IPS-15b (cell line): ENCODE measurements around the gene POLN.

ENCODE experiments used
- H3K27me3 ChIP-seq: one replicate; pipeline ENCODE4 v1.6.1; 2013; ENCODE audit warnings: low read length; ENCODE audit not compliant: control insufficient read depth, insufficient read depth
- H3K36me3 ChIP-seq: one replicate; pipeline ENCODE4 v1.6.1; 2013; ENCODE audit warnings: low read length; ENCODE audit not compliant: control insufficient read depth, insufficient read depth
- H3K4me1 ChIP-seq: one replicate; pipeline ENCODE4 v1.6.1; 2013; ENCODE audit warnings: mild to moderate bottlenecking, low read length; ENCODE audit not compliant: control insufficient read depth, insufficient read depth
- H3K4me3 ChIP-seq: one replicate; pipeline ENCODE4 v1.5.1; 2013; ENCODE audit warnings: low read depth, low read length
- H3K9ac ChIP-seq: one replicate; pipeline ENCODE4 v1.6.1; 2013; ENCODE audit warnings: low read depth, mild to moderate bottlenecking, low read length
- H3K9me3 ChIP-seq: one replicate; pipeline ENCODE4 v1.6.1; 2013; ENCODE audit warnings: mild to moderate bottlenecking, low read length; ENCODE audit not compliant: control insufficient read depth, insufficient read depth

Gene POLN

GRCh38 chr4:2259036-2259540 lies 17.2 kb upstream of the POLN start:
- Histone ChIP-seq H3K27me3 (no peaks in the 10 kb centered on the region), H3K9me3 (no peaks in the 10 kb centered on the region), H3K9ac (peak overlapping the region; percentile 26)

DNA sequence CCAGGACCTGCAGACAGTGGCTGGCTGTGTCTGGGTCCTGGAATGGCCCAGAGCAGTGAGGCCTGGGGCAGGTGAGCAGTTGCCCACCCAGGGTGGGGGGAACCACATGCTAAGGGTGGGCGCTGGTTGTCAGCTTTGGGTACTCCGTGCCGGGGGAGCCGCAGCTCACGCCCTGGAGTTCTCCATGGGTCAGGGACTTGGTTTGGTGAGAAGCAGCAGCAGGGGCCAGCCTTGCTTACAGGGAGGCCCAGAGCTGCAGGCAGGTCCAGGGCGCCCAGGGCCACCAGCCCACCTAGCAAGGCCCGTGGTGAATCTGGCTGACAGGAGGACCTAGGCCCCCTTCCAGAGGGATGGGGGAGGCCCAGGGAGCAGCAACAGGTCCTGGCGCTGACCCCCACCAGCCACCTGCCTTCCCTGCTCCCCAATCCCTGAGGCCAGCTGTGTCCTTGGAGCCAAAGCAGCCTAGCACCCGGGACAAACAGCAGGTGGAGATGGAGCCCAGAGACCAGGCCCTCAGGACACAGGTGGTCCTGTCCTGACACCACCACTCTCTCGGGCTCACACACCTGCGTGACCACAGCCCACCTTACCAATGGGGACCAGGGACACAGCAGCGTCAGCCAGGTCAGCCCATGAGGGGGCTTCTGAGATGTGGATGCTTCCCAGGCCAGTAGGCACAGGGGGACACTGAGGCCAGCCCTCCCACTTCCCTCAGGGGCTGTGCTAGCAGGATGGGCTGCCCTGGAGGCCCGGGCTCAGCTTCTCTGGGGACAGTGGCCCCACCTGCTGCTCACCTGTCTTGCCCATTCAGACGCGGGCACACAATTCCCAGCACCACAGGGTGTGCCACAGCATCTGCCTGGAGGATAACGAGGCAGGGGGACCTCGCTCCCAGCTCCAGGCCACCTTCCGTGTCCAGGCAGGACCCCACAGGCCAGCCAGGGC lies 16.4 kb upstream of the POLN start:
- Histone ChIP-seq H3K4me1 (no peaks in the 10 kb centered on the region), H3K27me3 (no peaks in the 10 kb centered on the region), H3K36me3 (peaks cover 11% of the 10 kb centered on the region), H3K9me3 (no peaks in the 10 kb centered on the region), H3K4me3 (no peak overlapping the region), H3K9ac (peak overlapping the region; percentile 26)

More at GRCh38 chr4:2259036-2259540, 17.2 kb upstream of the POLN start:
- Histone ChIP-seq H3K4me3 (no peak overlapping the region), H3K4me1 (no peaks in the 10 kb centered on the region), H3K36me3 (peaks cover 11% of the 10 kb centered on the region)

DNA sequence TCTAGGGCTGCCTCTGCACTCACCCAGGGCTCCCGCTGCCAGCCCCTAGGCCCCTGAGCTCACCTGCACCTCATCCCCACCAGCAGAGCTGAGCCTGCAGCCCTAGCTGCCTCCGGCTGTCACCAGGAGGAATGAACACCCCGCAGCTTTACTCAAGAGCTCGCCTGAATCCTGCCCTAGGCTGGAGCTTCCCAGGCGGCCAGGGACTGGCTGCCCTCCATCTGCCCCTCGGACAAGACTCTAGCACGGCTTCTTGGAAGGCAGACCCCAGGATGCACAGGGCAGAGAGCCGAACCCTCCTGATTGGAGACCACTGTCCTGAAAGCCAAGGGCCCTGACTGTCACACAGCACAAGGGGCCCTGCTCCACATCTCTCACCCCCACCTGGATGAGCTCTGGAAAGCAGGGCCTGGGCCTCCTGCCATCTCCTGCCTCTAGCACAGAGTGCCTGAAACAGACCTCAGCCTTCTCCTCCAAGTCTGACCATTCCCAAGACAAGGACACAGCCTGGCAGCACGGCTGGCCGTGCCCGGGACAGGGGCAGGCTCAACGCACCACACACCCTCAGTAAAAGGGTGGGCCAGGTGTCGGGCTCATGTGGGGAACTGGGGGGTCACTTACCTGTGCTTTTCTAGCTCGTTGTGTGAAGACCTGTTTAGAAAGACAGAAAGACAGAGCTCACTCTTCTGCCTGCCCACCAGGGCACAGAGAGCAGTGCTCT lies 15.6 kb upstream of the POLN start:
- H3K4me1 ChIP-seq, result no peaks in the 10 kb centered on the region
- no peaks in the 10 kb centered on the region for H3K27me3 ChIP-seq
- no peak overlapping the region for H3K4me3 ChIP-seq
- H3K36me3 ChIP-seq, result peaks cover 11% of the 10 kb centered on the region
- no peak overlapping the region for H3K9ac ChIP-seq
- no peaks in the 10 kb centered on the region for H3K9me3 ChIP-seq

- no peak overlapping the region for H3K4me3 ChIP-seq
- no peaks in the 10 kb centered on the region for H3K9me3 ChIP-seq
- H3K4me1 ChIP-seq, result no peaks in the 10 kb centered on the region
- no peaks in the 10 kb centered on the region for H3K27me3 ChIP-seq
- peaks cover 11% of the 10 kb centered on the region for H3K36me3 ChIP-seq
- H3K9ac ChIP-seq, result no peak overlapping the region
Measured at GRCh38 chr4:2256781-2257191, 14.9 kb upstream of the POLN start.

DNA sequence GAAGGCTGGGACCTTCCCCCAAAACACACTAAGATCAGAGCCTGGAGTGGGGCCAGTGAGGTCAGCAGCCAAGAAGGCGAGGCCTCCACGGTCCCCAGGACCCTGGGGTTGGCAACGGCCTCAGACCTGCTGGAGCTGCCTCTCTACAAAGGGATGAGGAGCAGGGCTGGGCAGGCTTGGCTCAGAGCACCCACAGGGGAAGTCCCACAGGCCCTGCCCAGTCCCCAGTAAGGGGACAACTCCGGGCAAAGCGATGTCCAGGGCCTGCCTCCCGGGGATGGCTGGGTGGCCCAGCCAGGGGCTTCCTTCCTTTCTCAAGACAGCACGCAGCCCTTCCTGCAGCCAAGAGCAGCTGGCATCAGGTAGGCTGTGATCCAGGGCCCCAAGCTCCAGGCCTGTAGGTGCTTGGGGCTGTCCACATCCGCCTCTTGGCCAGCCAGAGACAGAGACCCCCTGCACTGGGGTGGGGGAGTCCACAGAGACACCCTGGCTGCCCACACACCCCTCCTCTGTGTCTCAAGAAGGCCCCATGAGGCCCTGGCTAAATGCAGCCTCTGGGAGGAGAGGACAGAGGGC lies 14.3 kb upstream of the POLN start:
- Histone ChIP-seq H3K9ac (no peak overlapping the region), H3K27me3 (no peaks in the 10 kb centered on the region), H3K36me3 (peaks cover 11% of the 10 kb centered on the region), H3K9me3 (no peaks in the 10 kb centered on the region), H3K4me3 (no peak overlapping the region), H3K4me1 (no peaks in the 10 kb centered on the region)

- peaks cover 12% of the 10 kb centered on the region for H3K36me3 ChIP-seq
- no peaks in the 10 kb centered on the region for H3K4me1 ChIP-seq
- H3K9ac ChIP-seq, result no peak overlapping the region
- H3K9me3 ChIP-seq, result no peaks in the 10 kb centered on the region
- no peak overlapping the region for H3K4me3 ChIP-seq
- no peaks in the 10 kb centered on the region for H3K27me3 ChIP-seq
Measured at GRCh38 chr4:2255501-2256155, 13.7 kb upstream of the POLN start.

- Histone ChIP-seq H3K4me1 (no peaks in the 10 kb centered on the region), H3K4me3 (no peak overlapping the region), H3K27me3 (no peaks in the 10 kb centered on the region), H3K9me3 (no peaks in the 10 kb centered on the region), H3K36me3 (peaks cover 13% of the 10 kb centered on the region), H3K9ac (no peak overlapping the region)
Measured at GRCh38 chr4:2254665-2255500, 13.0 kb upstream of the POLN start.

GRCh38 chr4:2253160-2254084 lies 11.5 kb upstream of the POLN start:
- Histone ChIP-seq H3K36me3 (peaks cover 7% of the 10 kb centered on the region), H3K4me1 (no peaks in the 10 kb centered on the region), H3K9me3 (no peaks in the 10 kb centered on the region), H3K9ac (no peak overlapping the region), H3K4me3 (no peak overlapping the region), H3K27me3 (no peaks in the 10 kb centered on the region)

GRCh38 chr4:2252530-2253091 lies 10.7 kb upstream of the POLN start:
- Histone ChIP-seq H3K4me1 (no peaks in the 10 kb centered on the region), H3K27me3 (no peaks in the 10 kb centered on the region), H3K9me3 (no peaks in the 10 kb centered on the region), H3K4me3 (no peak overlapping the region), H3K36me3 (peaks cover 6% of the 10 kb centered on the region), H3K9ac (no peak overlapping the region)
